Mammary epithelial cell (primary cell): ENCODE data around the gene OLIG3.

Experiments used
- EZH2 ChIP-seq: IDR thresholded peaks from 2 replicates; pipeline ENCODE4 v1.6.1; 2012; ENCODE audit warnings: low read length, inconsistent platforms, borderline replicate concordance
- TF ChIP-seq, protein P1 (sequence below), 2 donors: IDR thresholded peaks in 1 of 2; conservative IDR thresholded peaks in 1 of 2; 2 replicates each; pipeline ENCODE4 v1.5.1; 2011 to 2012; ENCODE audit warnings: inconsistent platforms in 2 of 2, low read length in 2 of 2, mild to moderate bottlenecking in 2 of 2, control low read depth in 1 of 2, low read depth in 1 of 2; ENCODE audit not compliant: insufficient read depth in 1 of 2; ENCODE audit errors: extremely low read depth in 1 of 2

DNA sequence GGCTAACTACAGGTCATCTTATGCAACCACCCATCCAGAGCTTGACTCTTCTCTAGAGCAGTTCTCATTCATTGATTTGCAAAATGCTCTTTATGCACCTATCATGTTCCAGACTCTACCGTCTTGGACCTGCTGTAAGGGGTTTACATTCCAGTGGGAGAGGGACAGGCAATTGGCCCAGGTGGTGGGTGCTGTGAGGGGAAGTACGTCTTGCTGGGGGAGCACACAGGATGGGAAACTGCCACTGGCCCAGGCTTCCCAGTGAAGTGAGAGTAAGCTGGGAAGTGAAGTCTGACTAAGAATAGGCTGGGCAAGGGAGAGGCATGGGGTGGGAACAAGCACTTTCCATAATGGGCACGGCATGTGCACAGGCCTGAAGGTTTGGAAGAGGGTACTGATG, 13.8 kb downstream of the OLIG3 start:
- TF ChIP-seq, protein P1, sequence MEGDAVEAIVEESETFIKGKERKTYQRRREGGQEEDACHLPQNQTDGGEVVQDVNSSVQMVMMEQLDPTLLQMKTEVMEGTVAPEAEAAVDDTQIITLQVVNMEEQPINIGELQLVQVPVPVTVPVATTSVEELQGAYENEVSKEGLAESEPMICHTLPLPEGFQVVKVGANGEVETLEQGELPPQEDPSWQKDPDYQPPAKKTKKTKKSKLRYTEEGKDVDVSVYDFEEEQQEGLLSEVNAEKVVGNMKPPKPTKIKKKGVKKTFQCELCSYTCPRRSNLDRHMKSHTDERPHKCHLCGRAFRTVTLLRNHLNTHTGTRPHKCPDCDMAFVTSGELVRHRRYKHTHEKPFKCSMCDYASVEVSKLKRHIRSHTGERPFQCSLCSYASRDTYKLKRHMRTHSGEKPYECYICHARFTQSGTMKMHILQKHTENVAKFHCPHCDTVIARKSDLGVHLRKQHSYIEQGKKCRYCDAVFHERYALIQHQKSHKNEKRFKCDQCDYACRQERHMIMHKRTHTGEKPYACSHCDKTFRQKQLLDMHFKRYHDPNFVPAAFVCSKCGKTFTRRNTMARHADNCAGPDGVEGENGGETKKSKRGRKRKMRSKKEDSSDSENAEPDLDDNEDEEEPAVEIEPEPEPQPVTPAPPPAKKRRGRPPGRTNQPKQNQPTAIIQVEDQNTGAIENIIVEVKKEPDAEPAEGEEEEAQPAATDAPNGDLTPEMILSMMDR (conservative IDR thresholded peaks at IDR 0.05 in 1 of 2, IDR thresholded peaks at IDR 0.05 in 1 of 2; ENCODE audit: extremely low read depth in 1 of 2, insufficient read depth in 1 of 2, low read depth in 1 of 2, low read length in 2 of 2): no peak
- no peak for TF ChIP-seq EZH2
